Natural killer cell (primary cell): Measurements from ENCODE around the gene TRAK1. TPM values are rescaled to one million over a fixed set of nuclear protein-coding genes. Genes with fewer than 3 reads are reported as not detected.

Experiments used
- ATAC-seq, 3 donors: fragments of 150-1000 bp in 2 of 3; fragments of 200-7000 bp in 1 of 3; cut with Tn5 transposase; 1 replicate in 1 of 3; 2 replicates in 2 of 3; pipeline ENCODE4 v1.10.0; 2021; ENCODE audit warnings: mild to moderate bottlenecking in 2 of 3, moderate library complexity in 2 of 3
- DNase-seq, 2 donors: peaks; one replicate each; pipeline versions ENCODE4 v3.0.0 to v3.0.0-alpha.2; 2013 to 2021; ENCODE audit warnings: mixed read lengths in 1 of 2
- H3K27ac ChIP-seq: one replicate; pipeline ENCODE4 v1.5.1; 2013; ENCODE audit warnings: mild to moderate bottlenecking, low read length
- H3K27me3 ChIP-seq: one replicate; pipeline ENCODE4 v1.6.1; 2013; ENCODE audit warnings: low read length; ENCODE audit not compliant: control insufficient read depth, insufficient read depth
- H3K36me3 ChIP-seq: one replicate; pipeline ENCODE4 v1.6.1; 2013; ENCODE audit warnings: low read length; ENCODE audit not compliant: control insufficient read depth, insufficient read depth
- H3K4me1 ChIP-seq: one replicate; pipeline ENCODE4 v1.6.1; 2013; ENCODE audit warnings: low read length; ENCODE audit not compliant: control insufficient read depth, insufficient read depth
- H3K4me3 ChIP-seq: one replicate; pipeline ENCODE4 v1.5.1; 2013; ENCODE audit warnings: low read length
- H3K9me3 ChIP-seq: one replicate; pipeline ENCODE4 v1.6.1; 2013; ENCODE audit warnings: low read length; ENCODE audit not compliant: control insufficient read depth, insufficient read depth
- H3K27ac Mint-ChIP-seq, 2 donors: one replicate each; pipeline ENCODE4 v1.8.0; 2022; ENCODE audit warnings: mild to moderate bottlenecking in 2 of 2, mixed read lengths in 2 of 2, moderate library complexity in 1 of 2
- H3K27me3 Mint-ChIP-seq, 2 donors: one replicate each; pipeline ENCODE4 v1.8.0; 2022; ENCODE audit warnings: low read depth in 2 of 2, mixed read lengths in 2 of 2
- H3K36me3 Mint-ChIP-seq: one replicate; pipeline ENCODE4 v1.8.0; 2022; ENCODE audit warnings: mixed read lengths
- H3K4me1 Mint-ChIP-seq, 2 donors: one replicate each; pipeline ENCODE4 v1.8.0; 2022; ENCODE audit warnings: mixed read lengths in 2 of 2
- H3K4me3 Mint-ChIP-seq: one replicate; pipeline ENCODE4 v1.8.0; 2022; ENCODE audit warnings: mild to moderate bottlenecking, moderate library complexity, mixed read lengths
- H3K9me3 Mint-ChIP-seq, 2 donors: one replicate each; pipeline ENCODE4 v1.8.0; 2022; ENCODE audit warnings: mixed read lengths in 2 of 2
- CTCF ChIP-seq: fragments of 200-600 bp; IDR thresholded peaks from one replicate; pipeline ENCODE4 v1.8.0; 2022; ENCODE audit warnings: antibody characterized with exemption
- WGBS: methylation state at CpG from one replicate; pipeline ENCODE4 v1.1.7; 2013; ENCODE audit warnings: missing lambda C conversion rate; ENCODE audit not compliant: insufficient coverage; 5-methylcytosine and 5-hydroxymethylcytosine counted together
- intact Hi-C: fragments of 100-400 bp; cut with micrococcal nuclease; formaldehyde crosslinking; loops from one replicate; pipeline ENCODE4 v1.14.2; 2022
- total RNA-seq, 4 donors: library from RNA; stranded (reverse); fragments of 120-200 nt in 1 of 4; gene quantifications; one replicate each; pipeline versions ENCODE4 v1.2.3 to v1.2.4, GENCODE V29; 2013 to 2022

The TRAK1 gene
- total RNA-seq, 3 donors from 2014 or later (not counting 1 experiment from before 2014, with no cell fraction given): 30.7 to 31.8 (median 31.8) TPM

GRCh38 chr3:42183991-42184632, 93.0 kb downstream of the TRAK1 start:
- H3K27ac Mint-ChIP-seq: no peak overlapping the region

GRCh38 chr3:42184651-42185443, 93.7 kb downstream of the TRAK1 start:
- intact Hi-C loops: no loop called here
- Mint-ChIP-seq H3K27me3 (no peaks in the 10 kb centered on the region), H3K4me1 (no peaks in the 10 kb centered on the region), H3K27ac (no peak overlapping the region), H3K9me3 (no peaks in the 10 kb centered on the region), H3K36me3 (no peaks in the 10 kb centered on the region), H3K4me3 (no peak overlapping the region)
- ATAC-seq (no peak), DNase-seq (no peak)
- Histone ChIP-seq H3K4me1 (no peaks in the 10 kb centered on the region), H3K4me3 (no peak overlapping the region), H3K36me3 (peaks cover 16% of the 10 kb centered on the region), H3K9me3 (no peaks in the 10 kb centered on the region), H3K27me3 (no peaks in the 10 kb centered on the region), H3K27ac (no peak overlapping the region)
- WGBS: 94% methylated on average over 23 of the region's 23 CpGs
- no peak for TF ChIP-seq CTCF

More at GRCh38 chr3:42183991-42184632, 93.0 kb downstream of the TRAK1 start:
- H3K27me3 Mint-ChIP-seq: no peaks in the 10 kb centered on the region
- WGBS: 97% methylated on average over 3 of the region's 3 CpGs
- intact Hi-C loops: no loop called here
- TF ChIP-seq CTCF: no peak
- H3K4me1 Mint-ChIP-seq: peaks cover 0 to 3% of the 10 kb centered on the region in 2 donors
- no peaks in the 10 kb centered on the region for H3K9me3 ChIP-seq
- no peaks in the 10 kb centered on the region for H3K4me1 ChIP-seq
- no peaks in the 10 kb centered on the region for H3K36me3 Mint-ChIP-seq
- no peaks in the 10 kb centered on the region for H3K9me3 Mint-ChIP-seq
- ATAC-seq (no peak), DNase-seq (no peak)
- no peaks in the 10 kb centered on the region for H3K27me3 ChIP-seq
- H3K4me3 Mint-ChIP-seq: no peak overlapping the region
- H3K36me3 ChIP-seq: peaks cover 15% of the 10 kb centered on the region
- no peak overlapping the region for H3K4me3 ChIP-seq
- no peak overlapping the region for H3K27ac ChIP-seq

- peaks cover 16% of the 10 kb centered on the region for H3K36me3 ChIP-seq
- TF ChIP-seq CTCF: no peak
- Mint-ChIP-seq H3K4me3 (no peak overlapping the region), H3K9me3 (no peaks in the 10 kb centered on the region), H3K4me1 (peaks cover 8 to 17% of the 10 kb centered on the region in 2 donors), H3K27me3 (no peaks in the 10 kb centered on the region), H3K27ac (no peak overlapping the region), H3K36me3 (no peaks in the 10 kb centered on the region)
- DNase-seq (no peak), ATAC-seq (no peak)
- intact Hi-C loops: no loop called here
- no peak overlapping the region for H3K27ac ChIP-seq
- 96% methylated on average over 9 of the region's 9 CpGs for WGBS
- H3K27me3 ChIP-seq: no peaks in the 10 kb centered on the region
- H3K9me3 ChIP-seq: no peaks in the 10 kb centered on the region
- H3K4me3 ChIP-seq: no peak overlapping the region
- H3K4me1 ChIP-seq: peaks cover 20% of the 10 kb centered on the region
Measured at GRCh38 chr3:42187936-42188335, 96.8 kb downstream of the TRAK1 start.
